Activated CD4-positive, alpha-beta T cell treated with anti-CD3 and anti-CD28 coated beads for 48 hours (primary cell): ENCODE results near the gene TRANK1.
"Not testable (repeated sequence)": the region's sequence is repeated elsewhere in the genome, so short reads cannot be mapped to it uniquely, and the experiment has no call there.

ENCODE experiments used
- DNase-seq: peaks from one replicate; pipeline ENCODE4 v3.0.0-alpha.2; 2020

The TRANK1 gene

GRCh38 chr3:36956155-36956554, 11.3 kb upstream of the TRANK1 start:
- DNase-seq = no peak

GRCh38 chr3:36954452-36955134, 9.7 kb upstream of the TRANK1 start:
- no peak for DNase-seq

- not testable (repeated sequence) for DNase-seq
These were observed 3.0 kb upstream of the TRANK1 start for GRCh38 chr3:36947814-36948213.

GRCh38 chr3:36945333-36945980, 603 bp upstream of the TRANK1 start:
- no peak for DNase-seq

- peak; percentile 60 for DNase-seq
These were observed 728 bp downstream of the TRANK1 start for GRCh38 chr3:36944012-36944640.

- no peak for DNase-seq
These were observed 1.3 kb downstream of the TRANK1 start for GRCh38 chr3:36943601-36944000.

- DNase-seq = no peak
These were observed 2.1 kb downstream of the TRANK1 start for GRCh38 chr3:36942638-36943248.

GRCh38 chr3:36941658-36942057, 3.2 kb downstream of the TRANK1 start:
- DNase-seq = no peak

- DNase-seq = no peak
These were observed 3.7 kb downstream of the TRANK1 start for GRCh38 chr3:36941162-36941561.

- DNase-seq = no peak
These were observed 7.4 kb downstream of the TRANK1 start for GRCh38 chr3:36937492-36937891.

- DNase-seq = no peak
These were observed 11.1 kb downstream of the TRANK1 start for GRCh38 chr3:36933540-36934296.

- not testable (repeated sequence) for DNase-seq
These were observed 13.4 kb downstream of the TRANK1 start for GRCh38 chr3:36931424-36931823.

GRCh38 chr3:36928220-36928619, 16.6 kb downstream of the TRANK1 start:
- DNase-seq = no peak

GRCh38 chr3:36926292-36926897, 18.5 kb downstream of the TRANK1 start:
- no peak for DNase-seq

- DNase-seq = no peak
These were observed 19.9 kb downstream of the TRANK1 start for GRCh38 chr3:36924744-36925521.

- DNase-seq = no peak
These were observed 20.7 kb downstream of the TRANK1 start for GRCh38 chr3:36923981-36924743.

- no peak for DNase-seq
These were observed 21.3 kb downstream of the TRANK1 start for GRCh38 chr3:36923523-36923943.

- DNase-seq = no peak
These were observed 23.8 kb downstream of the TRANK1 start for GRCh38 chr3:36920884-36921567.

- DNase-seq = no peak
These were observed 25.3 kb downstream of the TRANK1 start for GRCh38 chr3:36919439-36920160.

- DNase-seq = no peak
These were observed 26.8 kb downstream of the TRANK1 start for GRCh38 chr3:36918050-36918449.
